GM23338 (cell line): ENCODE results near the gene POLE.

ENCODE experiments used
- CTCF ChIP-seq, 2 experiments: fragments of 200-600 bp in 1 of 2; sonication (generic) in 1 of 2; conservative IDR thresholded peaks; 2 replicates each; pipeline versions ENCODE4 v1.5.1 to v1.6.1; 2016 to 2017; ENCODE audit warnings: antibody characterized with exemption in 2 of 2, low read depth in 2 of 2, mild to moderate bottlenecking in 2 of 2, moderate library complexity in 1 of 2
- ETS1 ChIP-seq: IDR thresholded peaks from 2 replicates; pipeline ENCODE4 v1.6.1; 2016; ENCODE audit warnings: antibody characterized with exemption
- EZH2 ChIP-seq: fragments of 200-600 bp; sonication (generic); IDR thresholded peaks from one replicate; pipeline ENCODE4 v1.8.0; 2017; ENCODE audit warnings: antibody characterized with exemption, mild to moderate bottlenecking, low read depth; ENCODE audit not compliant: unreplicated experiment
- EZH2phosphoT487 ChIP-seq: fragments of 200-600 bp; sonication (generic); IDR thresholded peaks from one replicate; pipeline ENCODE4 v1.8.1; 2018; ENCODE audit warnings: antibody characterized with exemption; ENCODE audit not compliant: unreplicated experiment
- JUNB ChIP-seq: IDR thresholded peaks from one replicate; pipeline ENCODE4 v1.6.1; 2016; ENCODE audit warnings: antibody characterized with exemption; ENCODE audit not compliant: unreplicated experiment
- NANOG ChIP-seq: IDR thresholded peaks from 2 replicates; pipeline ENCODE4 v1.6.1; 2016; ENCODE audit warnings: antibody characterized with exemption, borderline replicate concordance
- POLR2AphosphoS5 ChIP-seq: IDR thresholded peaks from 2 replicates; pipeline ENCODE4 v1.6.1; 2016; ENCODE audit warnings: antibody characterized with exemption, low read depth
- REST ChIP-seq: IDR thresholded peaks from one replicate; pipeline ENCODE4 v1.6.1; 2018; ENCODE audit warnings: antibody characterized with exemption; ENCODE audit not compliant: unreplicated experiment
- STAT1 ChIP-seq: IDR thresholded peaks from one replicate; pipeline ENCODE4 v1.6.1; 2016; ENCODE audit warnings: antibody characterized with exemption; ENCODE audit not compliant: unreplicated experiment
- ZNF114 ChIP-seq: fragments of 250-450 bp; sonication (Bioruptor Pico); IDR thresholded peaks from 2 replicates; pipeline ENCODE4 v1.5.0; 2020; ENCODE audit warnings: mild to moderate bottlenecking, moderate library complexity
- ZNF462 ChIP-seq: fragments of 250-450 bp; sonication (Bioruptor Pico); IDR thresholded peaks from 2 replicates; pipeline ENCODE4 v1.5.0; 2020; ENCODE audit warnings: mild to moderate bottlenecking, moderate library complexity

- TF ChIP-seq EZH2 (no peak), POLR2AphosphoS5 (no peak), CTCF (conservative IDR thresholded peaks at IDR 0.05; ENCODE audit: low read depth in 2 of 2) (no peak), EZH2phosphoT487 (no peak), REST (no peak), ETS1 (no peak), ZNF114 (CRISPR knock-in tag) (no peak), ZNF462 (CRISPR knock-in tag) (no peak), JUNB (no peak), NANOG (no peak), STAT1 (no peak)
Observed at GRCh38 chr12:132664206-132665148, 22.7 kb downstream of the POLE start.
